GM12865 (cell line): ENCODE measurements around the gene FBXO42.

ENCODE experiments used
- DNase-seq: peaks from one replicate; pipeline ENCODE4 v3.0.0; 2010; ENCODE audit warnings: low read depth
- H3K4me3 ChIP-seq: 2 replicates; pipeline ENCODE4 v1.5.1; 2011; ENCODE audit warnings: mild to moderate bottlenecking, low read depth, low read length, control low read depth
- TF ChIP-seq, protein P1 (sequence below): IDR thresholded peaks from 2 replicates; pipeline ENCODE4 v1.5.1; 2011; ENCODE audit warnings: low read length, control low read depth, low read depth, inconsistent platforms; ENCODE audit not compliant: insufficient read depth; ENCODE audit errors: missing control alignments

The FBXO42 gene

DNA sequence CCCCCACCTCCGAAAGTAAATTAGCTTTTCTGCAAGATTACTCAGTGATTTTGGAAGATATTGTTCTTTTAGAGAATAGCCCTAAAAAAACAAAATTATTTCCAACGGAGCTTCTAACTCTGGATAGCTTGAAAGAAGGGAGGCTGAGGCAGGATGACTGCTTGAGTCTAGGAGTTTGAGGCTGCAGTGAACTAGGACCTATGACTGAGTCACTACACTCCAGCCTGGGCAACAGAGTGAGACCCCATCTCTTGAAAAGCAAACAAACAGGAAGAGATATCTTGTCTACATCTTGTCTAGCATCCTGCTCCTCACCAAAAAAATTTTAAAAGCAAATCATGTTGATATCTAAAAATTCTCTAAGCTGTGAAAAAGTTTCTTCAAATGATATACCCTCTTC, 73.1 kb downstream of the FBXO42 start:
- DNase-seq: no peak
- TF ChIP-seq, protein P1, sequence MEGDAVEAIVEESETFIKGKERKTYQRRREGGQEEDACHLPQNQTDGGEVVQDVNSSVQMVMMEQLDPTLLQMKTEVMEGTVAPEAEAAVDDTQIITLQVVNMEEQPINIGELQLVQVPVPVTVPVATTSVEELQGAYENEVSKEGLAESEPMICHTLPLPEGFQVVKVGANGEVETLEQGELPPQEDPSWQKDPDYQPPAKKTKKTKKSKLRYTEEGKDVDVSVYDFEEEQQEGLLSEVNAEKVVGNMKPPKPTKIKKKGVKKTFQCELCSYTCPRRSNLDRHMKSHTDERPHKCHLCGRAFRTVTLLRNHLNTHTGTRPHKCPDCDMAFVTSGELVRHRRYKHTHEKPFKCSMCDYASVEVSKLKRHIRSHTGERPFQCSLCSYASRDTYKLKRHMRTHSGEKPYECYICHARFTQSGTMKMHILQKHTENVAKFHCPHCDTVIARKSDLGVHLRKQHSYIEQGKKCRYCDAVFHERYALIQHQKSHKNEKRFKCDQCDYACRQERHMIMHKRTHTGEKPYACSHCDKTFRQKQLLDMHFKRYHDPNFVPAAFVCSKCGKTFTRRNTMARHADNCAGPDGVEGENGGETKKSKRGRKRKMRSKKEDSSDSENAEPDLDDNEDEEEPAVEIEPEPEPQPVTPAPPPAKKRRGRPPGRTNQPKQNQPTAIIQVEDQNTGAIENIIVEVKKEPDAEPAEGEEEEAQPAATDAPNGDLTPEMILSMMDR: no peak
- no peak overlapping the region for H3K4me3 ChIP-seq

DNA sequence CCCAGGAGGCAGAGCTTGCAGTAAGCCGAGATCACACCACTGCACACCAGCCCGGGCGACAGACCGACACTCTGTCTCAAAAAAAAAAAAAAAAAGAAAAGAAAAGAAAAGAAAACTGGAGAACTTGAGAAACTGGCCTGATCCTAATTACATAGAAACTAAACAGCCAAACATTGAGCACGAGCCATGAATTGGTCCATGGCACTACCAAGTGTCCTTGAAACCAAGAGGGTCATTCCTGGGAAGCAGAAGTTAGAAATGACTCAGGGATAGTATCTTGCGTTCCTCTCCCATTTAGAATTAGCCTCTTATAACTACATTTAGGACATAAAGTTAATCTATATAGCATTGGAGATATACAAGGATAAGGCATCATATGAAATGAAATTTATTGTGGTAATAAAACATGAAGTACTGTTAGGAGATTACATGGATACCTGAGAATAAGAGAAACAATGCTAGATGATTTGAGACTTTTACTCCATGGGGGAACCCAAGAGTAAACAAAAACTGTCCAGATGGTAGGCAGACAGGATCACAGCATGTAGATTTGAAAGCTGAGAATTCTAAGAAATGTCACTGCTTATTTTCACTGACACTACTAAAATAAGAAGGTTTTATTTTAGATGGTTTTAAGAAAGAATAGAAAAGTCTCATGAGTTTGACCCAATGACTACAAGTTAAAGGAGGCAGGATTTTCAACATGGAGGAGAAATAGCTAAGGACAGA, 75.8 kb downstream of the FBXO42 start:
- no peak for DNase-seq
- TF ChIP-seq, protein P1: no peak
- no peak overlapping the region for H3K4me3 ChIP-seq

DNA sequence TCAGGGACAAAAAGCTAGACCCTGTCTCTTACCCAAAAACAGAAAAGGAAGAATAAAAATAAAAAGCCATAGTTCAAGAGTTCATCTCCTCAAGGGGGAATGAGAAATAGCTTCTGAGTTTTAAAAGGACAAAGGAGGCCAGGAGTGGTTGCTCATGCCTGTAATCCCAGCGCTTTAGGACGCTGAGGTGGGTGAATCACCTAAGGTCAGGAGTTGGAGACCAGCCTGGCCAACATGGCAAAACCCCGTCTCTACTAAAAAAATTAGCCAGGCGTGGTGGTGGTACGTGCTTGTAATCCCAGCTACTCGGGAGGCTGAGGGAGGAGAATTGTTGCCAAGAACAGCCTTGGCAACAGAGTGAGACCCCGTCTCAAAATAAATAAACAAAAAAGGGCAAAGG, 76.7 kb downstream of the FBXO42 start:
- H3K4me3 ChIP-seq: no peak overlapping the region
- TF ChIP-seq, protein P1: no peak
- DNase-seq: no peak

DNA sequence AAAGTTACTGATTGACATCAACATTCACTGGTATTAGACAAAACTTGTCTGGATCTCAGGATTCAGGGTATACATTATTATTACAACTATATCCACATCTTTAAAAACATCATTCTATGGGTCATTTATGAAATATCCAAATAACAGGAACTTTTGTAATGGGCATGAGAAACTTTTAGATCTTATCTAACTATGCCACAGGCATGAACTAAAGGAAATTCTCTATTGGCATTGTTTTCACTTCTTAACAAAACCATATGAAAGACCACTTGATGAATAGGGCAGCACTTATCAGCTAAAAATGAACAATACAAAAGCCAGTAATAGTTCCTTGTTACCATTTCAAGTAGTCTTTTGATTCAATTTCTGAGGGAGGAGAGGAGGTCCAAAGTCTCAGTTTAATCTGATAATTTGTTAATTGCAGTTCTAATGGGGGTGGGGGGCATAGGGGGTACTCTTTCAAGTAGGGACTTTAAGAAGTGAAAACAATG, 84.5 kb downstream of the FBXO42 start:
- DNase-seq: no peak
- TF ChIP-seq, protein P1: no peak
- H3K4me3 ChIP-seq: no peak overlapping the region

DNA sequence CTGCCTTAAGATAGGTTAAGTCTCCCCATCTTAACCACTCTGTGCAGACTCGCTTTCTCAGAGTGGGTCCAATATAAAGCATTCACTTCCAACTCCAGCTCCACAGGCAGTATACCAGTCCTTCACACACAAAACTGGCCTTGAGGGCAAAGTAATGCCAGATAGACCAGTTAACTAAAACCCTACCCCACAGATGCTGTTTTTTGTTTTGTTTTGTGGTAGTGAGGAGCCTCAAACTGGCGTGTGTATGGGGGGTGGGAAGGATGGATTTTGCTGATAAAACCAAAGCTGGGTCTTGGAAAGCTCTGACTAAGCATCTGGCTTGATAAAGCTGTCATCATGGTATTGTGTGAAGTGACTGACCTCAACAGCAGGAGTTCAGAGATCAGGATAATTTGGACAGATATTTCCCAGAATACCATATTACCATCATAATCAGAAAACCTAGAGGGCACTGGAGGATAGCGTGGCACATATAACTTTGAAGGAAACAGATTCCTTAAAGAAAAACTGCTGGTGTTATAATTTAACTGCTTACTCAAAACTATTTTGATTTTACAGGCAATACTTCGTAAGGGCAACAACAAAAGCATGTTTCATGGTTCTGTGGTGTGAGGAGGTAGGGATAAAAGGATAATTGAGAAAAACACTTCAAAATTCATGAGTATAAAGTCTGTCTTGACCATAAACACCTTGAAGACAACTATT, 85.7 kb downstream of the FBXO42 start:
- TF ChIP-seq, protein P1: no peak
- no peak for DNase-seq
- H3K4me3 ChIP-seq: no peak overlapping the region

DNA sequence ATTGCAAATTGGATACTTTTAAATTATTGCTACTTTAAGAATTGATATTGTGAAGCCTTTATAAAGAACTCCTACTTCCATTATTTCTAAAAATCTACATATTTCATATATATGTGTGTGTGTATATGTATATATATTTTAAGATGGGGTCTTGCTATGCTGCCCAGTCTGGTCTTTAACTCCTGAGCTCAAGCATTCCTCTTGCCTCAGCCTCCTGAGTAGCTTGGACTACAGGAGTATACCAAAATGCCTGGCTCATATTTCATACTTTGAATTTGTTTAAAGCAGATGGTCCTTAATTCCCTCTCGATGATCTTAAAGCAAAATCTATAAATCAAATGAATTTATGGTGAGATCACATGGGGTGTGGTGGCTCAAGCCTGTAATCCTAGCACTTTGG, 90.2 kb downstream of the FBXO42 start:
- no peak for DNase-seq
- no peak overlapping the region for H3K4me3 ChIP-seq
- TF ChIP-seq, protein P1: no peak
